GM08714 (cell line): ENCODE results near the gene PSMF1.

Experiments
- H3K4me3 ChIP-seq: fragments of 200-500 bp; sonication (Bioruptor generic); 2 replicates; pipeline ENCODE4 v1.5.1; 2014; ENCODE audit warnings: mild to moderate bottlenecking, low read length, inconsistent platforms
- ZNF274 ChIP-seq: IDR thresholded peaks from 2 replicates; pipeline ENCODE4 v1.6.1; 2012; ENCODE audit warnings: mild to moderate bottlenecking, low read depth, low read length

The PSMF1 gene

DNA sequence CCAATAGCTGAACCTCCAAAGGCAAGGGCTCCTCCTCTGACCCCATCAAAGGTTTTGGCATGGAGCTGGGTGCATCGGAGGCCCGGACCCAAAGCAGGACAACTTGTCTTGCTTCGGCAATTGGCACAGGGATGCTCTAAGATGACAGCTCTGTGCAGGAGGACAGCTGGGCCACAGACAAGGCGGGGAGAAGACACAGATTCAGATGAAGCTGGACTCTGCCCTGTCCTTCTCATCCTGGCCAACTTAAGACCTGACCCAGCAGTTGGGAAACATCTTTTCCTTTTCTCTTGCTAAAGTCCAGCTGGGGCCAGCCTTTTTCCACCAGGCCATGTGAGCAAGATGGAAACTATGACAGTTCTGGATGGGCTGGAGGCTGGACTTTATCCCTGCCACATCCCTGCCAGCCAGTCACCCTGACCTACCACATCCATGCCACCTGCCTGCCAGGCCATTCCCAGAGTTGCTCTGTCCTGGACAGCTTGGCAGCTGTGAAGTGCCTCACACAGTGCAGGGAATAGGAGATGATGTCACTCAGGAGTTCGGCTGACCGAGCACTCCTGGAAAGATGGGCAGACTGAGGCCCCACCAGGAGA is 12.7 kb upstream of the PSMF1 start:
- TF ChIP-seq ZNF274: no peak
- H3K4me3 ChIP-seq: no peak overlapping the region

DNA sequence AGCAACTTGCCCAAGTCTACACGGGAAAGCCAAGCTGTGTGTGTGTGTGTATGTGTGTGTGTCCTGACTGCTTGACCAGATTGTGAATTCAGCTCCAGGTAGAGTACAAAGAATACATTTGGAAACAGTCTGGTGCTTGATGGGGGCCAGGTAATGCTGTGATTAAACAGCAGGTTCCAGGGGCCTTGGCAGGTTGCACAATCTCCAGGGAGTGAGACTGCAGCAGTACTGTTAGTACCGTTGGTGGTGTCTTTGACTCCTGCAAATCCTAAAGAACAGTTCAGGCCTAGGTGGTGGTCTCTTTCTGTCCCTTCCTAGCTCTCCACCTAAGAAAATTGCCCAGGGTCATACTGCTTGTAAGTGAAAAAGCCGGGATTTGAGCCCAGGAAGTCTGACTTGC is 11.2 kb upstream of the PSMF1 start:
- no peak for TF ChIP-seq ZNF274
- H3K4me3 ChIP-seq: no peak overlapping the region

DNA sequence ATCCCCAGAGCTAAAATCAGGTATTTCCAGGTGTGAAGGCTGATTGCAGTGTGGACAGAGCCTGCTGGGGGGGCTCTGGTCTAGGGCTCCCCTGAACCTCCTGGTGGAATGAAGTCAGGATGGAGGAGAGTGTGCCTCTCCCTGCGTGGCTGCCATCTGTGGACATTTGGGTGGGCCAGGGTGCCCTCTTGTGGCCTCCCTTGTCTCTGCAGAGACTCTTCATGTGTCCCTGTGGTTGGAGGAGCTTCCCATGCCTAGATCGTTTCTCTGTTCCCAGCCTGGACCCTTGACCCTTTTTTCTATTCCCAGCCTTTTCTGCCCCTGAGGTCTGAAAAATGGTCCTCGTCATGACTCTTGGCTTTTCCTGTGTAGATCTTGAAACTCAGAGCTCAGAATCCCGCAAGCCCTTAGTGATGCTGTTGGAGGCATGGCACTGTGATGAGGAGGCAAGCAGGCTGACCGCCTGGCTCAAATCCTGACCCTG is 9.9 kb upstream of the PSMF1 start:
- no peak for TF ChIP-seq ZNF274

GRCh38 chr20:1112908-1113307 is 5.5 kb upstream of the PSMF1 start:
- TF ChIP-seq ZNF274: no peak
- no peak overlapping the region for H3K4me3 ChIP-seq

More for the DNA sequence above, 9.9 kb upstream of the PSMF1 start:
- H3K4me3 ChIP-seq: no peak overlapping the region

- TF ChIP-seq ZNF274: no peak
- H3K4me3 ChIP-seq: peak overlapping the region; percentile 80
Observed at GRCh38 chr20:1118004-1118335, 432 bp upstream of the PSMF1 start.

GRCh38 chr20:1119128-1119505 is 715 bp downstream of the PSMF1 start:
- H3K4me3 ChIP-seq: peak overlapping the region; percentile 83
- no peak for TF ChIP-seq ZNF274

DNA sequence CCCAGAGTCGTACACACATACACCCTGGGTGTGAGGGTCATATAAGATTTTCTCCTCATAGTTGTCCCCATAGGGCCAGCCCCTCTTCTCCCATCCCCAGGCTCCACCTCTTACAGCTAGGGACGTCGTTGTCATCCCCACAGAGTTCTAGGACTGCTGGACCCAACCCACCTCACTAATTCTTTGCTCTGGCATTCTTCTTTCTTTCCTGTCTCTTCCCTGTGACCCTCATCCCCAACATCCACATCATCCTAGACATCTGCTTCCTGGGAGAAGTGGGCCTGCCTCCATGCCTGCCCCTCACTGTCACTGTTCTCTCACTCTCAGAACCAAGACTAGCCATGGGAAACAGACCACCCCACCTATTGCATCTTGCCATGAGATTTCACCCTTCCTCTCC is 1.1 kb downstream of the PSMF1 start:
- no peak for TF ChIP-seq ZNF274
- peak overlapping the region; percentile 83 for H3K4me3 ChIP-seq

GRCh38 chr20:1121429-1121828 is 3.0 kb downstream of the PSMF1 start:
- no peak overlapping the region; the same call in 1 of the 2 replicates for H3K4me3 ChIP-seq
- no peak for TF ChIP-seq ZNF274

- H3K4me3 ChIP-seq: no peak overlapping the region
- TF ChIP-seq ZNF274: no peak
Observed at GRCh38 chr20:1122388-1123315, 4.2 kb downstream of the PSMF1 start.

- no peak for TF ChIP-seq ZNF274
- H3K4me3 ChIP-seq: no peak overlapping the region
Observed at GRCh38 chr20:1123666-1124065, 5.3 kb downstream of the PSMF1 start.

GRCh38 chr20:1124421-1124820 is 6.0 kb downstream of the PSMF1 start:
- TF ChIP-seq ZNF274: no peak
- no peak overlapping the region for H3K4me3 ChIP-seq

GRCh38 chr20:1125277-1125676 is 6.9 kb downstream of the PSMF1 start:
- H3K4me3 ChIP-seq: no peak overlapping the region
- TF ChIP-seq ZNF274: no peak

DNA sequence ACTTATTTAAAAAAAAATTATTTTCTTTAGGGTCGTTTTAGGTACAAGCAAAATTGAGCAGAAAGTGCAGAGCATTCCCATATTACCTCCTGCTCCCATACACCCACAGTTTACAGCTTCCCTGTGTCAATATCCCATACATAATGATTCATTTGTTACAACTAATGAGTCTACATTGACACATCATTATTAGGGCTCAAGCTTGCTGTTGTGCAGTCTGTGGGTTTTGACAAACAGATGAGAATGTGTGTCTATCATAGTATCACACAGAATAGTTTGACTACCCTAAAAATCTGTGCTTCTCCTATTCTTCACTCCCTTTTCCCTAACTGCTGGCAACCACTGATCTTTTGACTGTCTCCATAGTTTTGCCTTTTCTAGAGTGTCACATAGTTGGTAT is 9.4 kb downstream of the PSMF1 start:
- no peak for TF ChIP-seq ZNF274
- no peak overlapping the region for H3K4me3 ChIP-seq

- no peak for TF ChIP-seq ZNF274
- no peak overlapping the region for H3K4me3 ChIP-seq
Observed at GRCh38 chr20:1130058-1130694, 11.8 kb downstream of the PSMF1 start.

- TF ChIP-seq ZNF274: no peak
- no peak overlapping the region for H3K4me3 ChIP-seq
Observed at GRCh38 chr20:1130847-1131246, 12.4 kb downstream of the PSMF1 start.
